Spinal cord (tissue), 10 donors: ENCODE results near the gene SLX4IP. TPM values are rescaled to one million over a fixed set of nuclear protein-coding genes. Genes with fewer than 3 reads are reported as not detected.

Experiments
- DNase-seq, 6 donors: peaks; one replicate each; pipeline versions ENCODE4 v3.0.0 to v3.0.0-alpha.2; 2013 to 2015; ENCODE audit warnings: low spot score in 6 of 6, low read depth in 4 of 6
- H3K27ac ChIP-seq: one replicate; pipeline ENCODE4 v1.5.1; 2013; ENCODE audit warnings: low read depth, low read length, control low read depth
- H3K27me3 ChIP-seq: one replicate; pipeline ENCODE4 v1.6.1; 2013; ENCODE audit warnings: low read length; ENCODE audit not compliant: control insufficient read depth, insufficient read depth
- H3K36me3 ChIP-seq: one replicate; pipeline ENCODE4 v1.6.1; 2013; ENCODE audit warnings: low read length; ENCODE audit not compliant: control insufficient read depth, insufficient read depth
- H3K4me1 ChIP-seq: one replicate; pipeline ENCODE4 v1.6.1; 2013; ENCODE audit warnings: low read length; ENCODE audit not compliant: control insufficient read depth, insufficient read depth
- H3K4me3 ChIP-seq: one replicate; pipeline ENCODE4 v1.5.1; 2013; ENCODE audit warnings: low read depth, low read length, control low read depth
- H3K9me3 ChIP-seq: one replicate; pipeline ENCODE4 v1.6.1; 2013; ENCODE audit warnings: low read length; ENCODE audit not compliant: control insufficient read depth, insufficient read depth
- WGBS: methylation state at CpG from one replicate; pipeline ENCODE4 v1.1.5; 2013; ENCODE audit warnings: missing lambda C conversion rate; ENCODE audit not compliant: insufficient coverage; 5-methylcytosine and 5-hydroxymethylcytosine counted together
- polyA plus RNA-seq, 2 donors: library from polyadenylated mRNA; unstranded; fragments of 120-200 nt; gene quantifications; one replicate each; pipeline ENCODE4 v1.2.1, GENCODE V29; 2013; ENCODE audit not compliant: insufficient read length in 2 of 2
- total RNA-seq, 2 donors: library from RNA; depleted of rRNA in 1 of 2; stranded (reverse); fragments of 120-200 nt in 1 of 2; fragments of >200 nt in 1 of 2; gene quantifications; one replicate each; pipeline versions ENCODE4 v1.2.3 to v1.2.4, GENCODE V29; 2013 to 2014
- donor health status: healthy.

SLX4IP gene
- total and polyA plus RNA-seq, 4 donors: 7.9 to 10.5 (median 9.7) TPM

GRCh38 chr20:10547276-10548114, 112.4 kb downstream of the SLX4IP start:
- 67% methylated on average over 1 of the region's 4 CpGs for WGBS
- Histone ChIP-seq H3K4me3 (no peak overlapping the region), H3K27me3 (no peaks in the 10 kb centered on the region), H3K9me3 (no peaks in the 10 kb centered on the region), H3K36me3 (no peaks in the 10 kb centered on the region), H3K27ac (no peak overlapping the region), H3K4me1 (peaks cover 6% of the 10 kb centered on the region)
- no peak for DNase-seq

GRCh38 chr20:10549511-10549910, 114.4 kb downstream of the SLX4IP start:
- 71% methylated on average over 1 of the region's 3 CpGs for WGBS
- Histone ChIP-seq H3K36me3 (no peaks in the 10 kb centered on the region), H3K27ac (no peak overlapping the region), H3K4me3 (no peak overlapping the region), H3K4me1 (peaks cover 7% of the 10 kb centered on the region), H3K27me3 (no peaks in the 10 kb centered on the region), H3K9me3 (no peaks in the 10 kb centered on the region)
- no peak for DNase-seq

GRCh38 chr20:10550204-10551118, 115.4 kb downstream of the SLX4IP start:
- no peak for DNase-seq
- no peaks in the 10 kb centered on the region for H3K27me3 ChIP-seq
- H3K4me3 ChIP-seq: no peak overlapping the region
- H3K27ac ChIP-seq: no peak overlapping the region
- no peaks in the 10 kb centered on the region for H3K36me3 ChIP-seq
- H3K9me3 ChIP-seq: no peaks in the 10 kb centered on the region
- peaks cover 7% of the 10 kb centered on the region for H3K4me1 ChIP-seq
- WGBS: 89% methylated on average over 14 of the region's 14 CpGs

- Histone ChIP-seq H3K9me3 (no peaks in the 10 kb centered on the region), H3K27ac (peak overlapping the region; percentile 17), H3K36me3 (no peaks in the 10 kb centered on the region), H3K4me1 (peaks cover 7% of the 10 kb centered on the region), H3K27me3 (no peaks in the 10 kb centered on the region), H3K4me3 (no peak overlapping the region)
- WGBS: 76% methylated on average over 7 of the region's 8 CpGs
- peak in 2 of 6 donors; percentile 29 to 56 for DNase-seq
Observed at GRCh38 chr20:10551732-10552724, 116.9 kb downstream of the SLX4IP start.

- Histone ChIP-seq H3K4me3 (no peak overlapping the region), H3K27me3 (no peaks in the 10 kb centered on the region), H3K4me1 (peaks cover 7% of the 10 kb centered on the region), H3K9me3 (no peaks in the 10 kb centered on the region), H3K36me3 (no peaks in the 10 kb centered on the region), H3K27ac (no peak overlapping the region)
- WGBS: 38% methylated on average over 1 of the region's 5 CpGs
- DNase-seq: peak; percentile 50 to 94 (median 68)
Observed at GRCh38 chr20:10553326-10553984, 118.3 kb downstream of the SLX4IP start.

- DNase-seq: no peak
- no CpG with 5 or more reads among the region's 2 CpGs for WGBS
- H3K9me3 ChIP-seq: no peaks in the 10 kb centered on the region
- H3K36me3 ChIP-seq: no peaks in the 10 kb centered on the region
- H3K4me1 ChIP-seq: peaks cover 7% of the 10 kb centered on the region
- H3K27ac ChIP-seq: no peak overlapping the region
- H3K4me3 ChIP-seq: no peak overlapping the region
- H3K27me3 ChIP-seq: no peaks in the 10 kb centered on the region
Observed at GRCh38 chr20:10554285-10554684, 119.2 kb downstream of the SLX4IP start.

GRCh38 chr20:10555393-10555792, 120.3 kb downstream of the SLX4IP start:
- H3K9me3 ChIP-seq: no peaks in the 10 kb centered on the region
- H3K4me3 ChIP-seq: no peak overlapping the region
- no peak for DNase-seq
- H3K27ac ChIP-seq: no peak overlapping the region
- H3K27me3 ChIP-seq: no peaks in the 10 kb centered on the region
- H3K36me3 ChIP-seq: no peaks in the 10 kb centered on the region
- WGBS: no CpG with 5 or more reads among the region's 3 CpGs
- peaks cover 7% of the 10 kb centered on the region for H3K4me1 ChIP-seq

GRCh38 chr20:10555865-10556308, 120.8 kb downstream of the SLX4IP start:
- DNase-seq: no peak
- Histone ChIP-seq H3K27me3 (no peaks in the 10 kb centered on the region), H3K27ac (no peak overlapping the region), H3K9me3 (no peaks in the 10 kb centered on the region), H3K4me3 (no peak overlapping the region), H3K36me3 (no peaks in the 10 kb centered on the region), H3K4me1 (peaks cover 7% of the 10 kb centered on the region)
- no CpG with 5 or more reads among the region's 5 CpGs for WGBS
